ENCODE results near the gene SPATA12. TPM values are rescaled to one million over a fixed set of nuclear protein-coding genes. Genes with fewer than 3 reads are reported as not detected.
A peak's percentile ranks its signal among the peaks of the same experiment; 100 is the strongest.

Gene SPATA12
- total RNA-seq, 1 donor: 0.09 TPM

GRCh38 chr3:57018246-57018645, 42.2 kb upstream of the SPATA12 start:
- H3K4me3 ChIP-seq (ENCODE audit: low read depth, low read length): no peak overlapping the region
- no peak for TF ChIP-seq CTCF (IDR thresholded peaks at IDR 0.05; ENCODE audit: insufficient read depth, low read length)
- no peak for DNase-seq (ENCODE audit: low read depth)

DNA sequence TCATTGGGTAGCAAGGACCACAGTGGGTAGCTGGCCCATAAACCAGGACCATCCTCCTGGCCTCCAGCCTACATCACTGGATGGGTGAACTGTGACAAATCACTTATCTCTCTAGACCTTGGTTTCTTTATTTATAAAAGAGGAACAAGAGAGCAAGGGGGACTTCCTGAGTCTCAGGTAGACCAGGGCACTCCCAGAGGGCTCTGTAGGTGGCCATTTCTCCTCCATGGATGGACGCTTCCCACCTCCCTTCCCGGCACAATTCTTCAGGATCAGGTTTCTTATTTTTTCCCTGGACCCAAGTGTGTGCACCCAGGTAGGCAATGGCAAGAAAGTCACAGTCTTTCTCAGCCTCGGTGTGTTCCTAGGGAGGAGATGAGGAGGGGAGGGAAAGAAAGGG, 41.4 kb upstream of the SPATA12 start:
- no peak overlapping the region for H3K4me3 ChIP-seq (ENCODE audit: low read depth, low read length)
- TF ChIP-seq CTCF (IDR thresholded peaks at IDR 0.05; ENCODE audit: insufficient read depth, low read length): no peak
- DNase-seq (ENCODE audit: low read depth): no peak

DNA sequence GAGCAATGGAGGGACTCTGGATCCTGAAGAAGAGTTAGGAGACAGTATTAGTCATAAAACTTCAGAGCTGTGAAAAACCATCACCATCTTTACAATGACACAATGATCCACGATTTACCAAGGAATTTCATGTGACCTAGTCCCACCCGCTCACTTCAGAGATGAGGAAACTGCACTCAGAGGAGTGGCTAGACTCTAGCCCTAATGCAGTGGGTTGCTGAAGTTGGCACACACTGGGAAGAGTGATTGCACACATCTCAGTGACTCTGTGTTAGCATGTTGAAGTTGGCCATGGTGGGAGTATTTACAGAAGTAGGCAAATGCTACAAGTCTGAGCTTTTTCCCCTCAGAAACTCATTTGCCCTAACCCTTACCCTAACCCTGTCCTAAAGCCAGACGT, 35.2 kb upstream of the SPATA12 start:
- no peak for DNase-seq (ENCODE audit: low read depth)
- TF ChIP-seq CTCF (IDR thresholded peaks at IDR 0.05; ENCODE audit: insufficient read depth, low read length): no peak

DNA sequence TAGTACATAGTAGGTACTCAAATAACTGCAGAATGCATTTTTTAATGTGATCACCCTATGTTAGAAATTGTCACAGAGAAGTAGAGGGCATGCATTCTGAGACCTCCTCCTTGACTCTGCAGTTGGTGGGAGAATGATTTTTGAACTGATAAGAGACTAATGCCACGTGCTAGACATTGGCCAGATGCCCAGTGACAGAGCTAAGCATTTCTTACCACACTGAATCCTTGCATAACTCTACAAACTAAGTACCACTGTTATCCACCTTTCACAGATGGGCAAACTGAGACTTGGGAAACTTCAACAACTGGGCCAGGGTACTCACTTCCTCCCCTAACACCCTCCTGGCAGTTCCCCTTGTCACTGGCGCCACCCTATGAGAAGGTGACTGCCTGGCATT, 33.5 kb upstream of the SPATA12 start:
- H3K4me3 ChIP-seq (ENCODE audit: low read depth, low read length): no peak overlapping the region
- DNase-seq (ENCODE audit: low read depth): peak; percentile 74
- TF ChIP-seq CTCF (IDR thresholded peaks at IDR 0.05; ENCODE audit: insufficient read depth, low read length): no peak

More for the DNA sequence above, 35.2 kb upstream of the SPATA12 start:
- H3K4me3 ChIP-seq (ENCODE audit: low read depth, low read length): no peak overlapping the region

- no peak for DNase-seq (ENCODE audit: low read depth)
- TF ChIP-seq CTCF (IDR thresholded peaks at IDR 0.05; ENCODE audit: insufficient read depth, low read length): no peak
- H3K4me3 ChIP-seq (ENCODE audit: low read depth, low read length): no peak overlapping the region
Observed at GRCh38 chr3:57029383-57029782, 31.1 kb upstream of the SPATA12 start.

DNA sequence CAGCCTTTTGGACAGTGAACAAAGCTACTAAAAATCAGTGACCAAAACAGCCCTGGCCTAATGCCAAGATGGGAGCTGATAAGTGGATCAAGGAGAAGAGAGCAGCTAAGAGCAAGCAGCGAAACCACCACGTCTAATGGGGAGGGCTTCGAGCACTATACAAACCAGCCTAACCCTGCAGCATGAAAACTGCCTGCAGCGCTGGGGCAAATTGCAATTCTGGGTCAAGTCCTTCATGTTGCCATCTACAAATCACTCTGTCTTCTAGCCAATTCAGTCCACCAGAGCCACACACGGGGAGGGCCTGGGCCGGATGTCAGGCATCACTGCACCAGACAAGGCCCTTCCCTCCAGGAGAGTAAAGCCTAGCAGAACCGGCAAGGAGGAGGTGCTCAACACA, 30.5 kb upstream of the SPATA12 start:
- H3K4me3 ChIP-seq (ENCODE audit: low read depth, low read length): no peak overlapping the region
- DNase-seq (ENCODE audit: low read depth): no peak
- TF ChIP-seq CTCF (IDR thresholded peaks at IDR 0.05; ENCODE audit: insufficient read depth, low read length): no peak

GRCh38 chr3:57030721-57031120, 29.7 kb upstream of the SPATA12 start:
- no peak overlapping the region for H3K4me3 ChIP-seq (ENCODE audit: low read depth, low read length)
- TF ChIP-seq CTCF (IDR thresholded peaks at IDR 0.05; ENCODE audit: insufficient read depth, low read length): no peak
- DNase-seq (ENCODE audit: low read depth): no peak

Measured in fibroblast of the aortic adventitia (primary cell).